ENCODE data around the gene GBA3.

GBA3 gene

DNA sequence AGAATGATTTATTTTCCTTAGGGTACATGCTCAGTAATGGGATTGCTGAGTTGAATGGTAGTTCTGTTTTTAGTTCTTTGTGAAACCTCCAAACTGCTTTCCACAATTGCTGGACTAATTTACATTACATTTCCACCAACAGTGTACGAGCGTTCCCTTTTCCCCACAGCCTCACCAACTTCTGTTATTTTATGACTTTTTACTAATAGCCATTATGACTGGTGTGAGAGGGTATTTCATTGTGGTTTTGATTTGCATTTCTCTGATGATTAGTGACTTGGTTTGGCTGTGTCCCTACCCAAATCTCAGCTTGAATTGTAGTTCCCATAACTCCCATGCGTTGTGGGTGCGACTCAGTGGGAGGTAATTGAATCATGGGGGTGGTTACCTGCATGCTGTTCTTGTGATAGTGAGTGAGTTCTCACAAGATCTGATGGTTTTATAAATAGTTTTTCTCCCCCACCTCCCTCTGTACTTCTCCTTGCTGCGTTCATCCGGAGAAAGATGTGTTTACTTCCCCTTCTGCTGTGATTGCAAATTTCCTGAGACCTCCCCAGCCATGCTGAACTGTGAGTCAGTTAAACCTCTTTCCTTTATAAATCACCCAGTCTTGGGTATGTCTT is 95.1 kb downstream of the GBA3 start:
- DNase-seq (ENCODE audit: low read depth): no peak

DNA sequence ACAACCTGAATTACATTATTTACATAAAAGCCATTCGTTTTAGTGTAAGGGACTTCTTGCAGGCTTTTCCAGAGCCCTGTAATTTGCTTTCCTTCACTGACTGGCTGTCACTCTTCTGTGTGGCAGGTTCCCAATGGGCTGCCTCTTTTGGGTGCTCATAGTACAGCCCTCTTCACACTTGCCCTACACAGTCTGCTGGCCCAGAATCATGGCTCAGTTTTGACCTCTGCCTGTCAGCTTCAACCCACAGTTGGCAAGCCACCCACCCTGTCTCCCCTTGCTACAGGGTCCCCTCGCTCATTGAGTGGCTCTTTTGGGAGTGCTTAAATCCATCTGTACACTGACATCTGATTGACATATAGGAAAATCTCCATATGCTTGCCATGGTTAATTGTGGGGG is 97.9 kb downstream of the GBA3 start:
- no peak for DNase-seq (ENCODE audit: low read depth)

GRCh38 chr4:22794732-22795131 is 102.0 kb downstream of the GBA3 start:
- DNase-seq (ENCODE audit: low read depth): no peak

DNA sequence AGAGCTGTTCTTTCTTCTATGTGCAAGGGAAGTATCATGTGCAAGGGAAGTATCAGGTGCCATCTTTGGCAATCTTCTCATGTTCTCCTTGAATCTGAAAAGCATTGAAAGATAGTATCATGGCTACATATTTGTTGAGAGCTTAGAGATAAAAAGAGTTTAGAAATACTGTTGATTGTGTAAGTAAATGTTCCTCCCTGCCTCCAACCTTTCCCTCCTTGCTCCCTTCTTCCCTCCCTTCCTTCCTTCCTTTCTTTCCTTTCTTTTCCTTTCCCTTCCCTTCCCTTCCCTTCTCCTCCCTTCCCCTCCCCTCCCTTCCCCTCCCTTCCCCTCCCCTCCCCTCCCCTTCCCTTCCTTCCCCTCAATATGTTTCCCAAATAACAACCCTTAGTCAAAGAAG is 108.7 kb downstream of the GBA3 start:
- DNase-seq (ENCODE audit: low read depth): no peak

DNA sequence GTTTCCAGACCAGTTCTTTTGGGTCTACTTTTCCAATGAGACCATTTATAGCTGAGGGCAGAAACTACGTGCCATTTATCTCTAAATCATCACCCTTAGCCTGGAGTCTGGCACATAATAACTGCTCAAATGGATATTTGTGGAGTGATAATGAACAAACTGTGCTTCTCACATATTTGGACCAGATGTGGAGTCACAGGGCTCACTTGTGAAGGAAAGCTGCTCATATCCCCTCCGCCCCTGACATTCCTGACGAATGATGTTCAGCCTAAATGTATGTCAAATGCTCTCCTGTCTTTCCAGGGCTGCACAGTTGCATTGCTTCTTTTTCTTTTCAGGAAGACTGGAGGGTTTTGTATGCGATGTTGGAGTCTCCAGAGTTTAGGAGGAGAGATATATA is 110.1 kb downstream of the GBA3 start:
- DNase-seq (ENCODE audit: low read depth): peak; percentile 3

- DNase-seq (ENCODE audit: low read depth): no peak
Measured at GRCh38 chr4:22803512-22803911, 110.8 kb downstream of the GBA3 start.

- no peak for DNase-seq (ENCODE audit: low read depth)
Measured at GRCh38 chr4:22814906-22815305, 122.2 kb downstream of the GBA3 start.

DNA sequence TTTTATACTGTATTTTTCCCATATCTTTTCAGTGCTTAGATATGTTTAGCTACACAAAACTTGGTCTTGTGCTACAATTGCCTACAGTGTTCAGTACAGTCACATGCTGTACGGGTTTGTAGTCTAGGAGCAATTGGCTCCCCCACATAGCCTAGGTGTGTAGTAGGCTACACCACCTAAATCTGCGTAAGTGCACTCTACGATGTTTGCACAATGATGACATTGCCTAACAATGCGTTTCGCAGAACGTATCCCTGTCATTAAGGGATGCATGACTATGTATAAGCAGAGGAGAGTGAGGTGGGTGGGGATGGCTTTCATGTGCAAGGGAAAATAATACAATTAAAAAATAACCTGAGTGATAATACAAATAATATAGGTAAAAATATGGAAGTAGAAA is 131.4 kb downstream of the GBA3 start:
- no peak for DNase-seq (ENCODE audit: low read depth)

GRCh38 chr4:22842360-22843018 is 149.8 kb downstream of the GBA3 start:
- no peak for DNase-seq (ENCODE audit: low read depth)

DNA sequence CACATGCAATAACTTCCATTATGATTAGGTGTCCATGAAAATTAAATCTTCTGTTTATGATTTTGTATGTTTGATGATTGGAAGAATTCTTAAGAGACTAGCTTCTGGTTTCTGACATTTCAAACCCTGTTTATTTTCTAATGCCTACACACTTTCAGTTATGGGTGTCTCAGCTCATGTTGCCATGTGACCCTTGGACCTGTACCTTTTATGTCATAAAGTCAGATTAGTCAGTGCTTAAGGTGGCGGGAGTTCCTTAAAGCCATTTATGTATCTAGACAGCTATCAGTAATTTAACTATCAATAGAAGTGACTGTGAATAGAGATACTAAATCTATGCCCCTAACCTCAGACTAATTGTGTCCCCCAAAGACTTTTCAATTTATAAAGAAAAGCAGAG is 155.6 kb downstream of the GBA3 start:
- no peak for DNase-seq (ENCODE audit: low read depth)

GRCh38 chr4:22850055-22850454 is 157.3 kb downstream of the GBA3 start:
- no peak for DNase-seq (ENCODE audit: low read depth)

GRCh38 chr4:22850630-22851029 is 157.9 kb downstream of the GBA3 start:
- no peak for DNase-seq (ENCODE audit: low read depth)

DNA sequence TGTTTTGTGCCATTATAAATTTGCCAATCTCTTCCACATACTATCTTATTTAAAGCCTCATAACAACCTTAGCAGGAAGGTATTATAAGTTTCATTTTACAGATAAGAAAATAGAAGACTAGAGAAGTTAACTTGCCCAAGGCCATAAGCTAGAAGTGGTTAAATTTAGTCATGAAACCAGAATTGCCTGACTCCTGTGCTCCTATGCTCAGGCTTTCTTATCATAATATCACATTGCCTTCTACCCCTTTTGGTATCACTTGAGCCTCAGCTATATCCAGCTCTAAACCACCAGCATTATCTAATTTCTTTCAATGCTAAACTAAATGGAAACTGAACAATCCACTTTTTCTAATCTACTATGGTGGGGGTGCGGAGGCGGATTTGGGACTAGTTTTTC is 164.7 kb downstream of the GBA3 start:
- DNase-seq (ENCODE audit: low read depth): no peak

- no peak for DNase-seq (ENCODE audit: low read depth)
Measured at GRCh38 chr4:22859318-22859717, 166.6 kb downstream of the GBA3 start.
